Measurements from ENCODE around the gene HTT-AS. TPM values are rescaled to one million over a fixed set of nuclear protein-coding genes. Genes with fewer than 3 reads are reported as not detected.
A peak's percentile ranks its signal among the peaks of the same experiment; 100 is the strongest.

The HTT-AS gene
- total and polyA plus RNA-seq, 2 of the 13 experiments (the other 11 are each of a cell fraction or from before 2014, with no cell fraction given), result not detected

- peak; percentile 81 for TF ChIP-seq RAD21 (CRISPR knock-in tag; IDR thresholded peaks at IDR 0.05)
- no peak for TF ChIP-seq ZFP37 (CRISPR knock-in tag; IDR thresholded peaks at IDR 0.05; ENCODE audit: borderline replicate concordance)
- peak; percentile 95 for TF ChIP-seq STAG1 (CRISPR knock-in tag; IDR thresholded peaks at IDR 0.05)
- TF ChIP-seq RXRB (CRISPR knock-in tag; IDR thresholded peaks at IDR 0.05; ENCODE audit: borderline replicate concordance), result 0 out of 2 replicates have a peak, but pooled peaks have one; percentile 23
- peak; percentile 53; the same call in 1 of the 2 replicates for TF ChIP-seq FOXK1 (CRISPR knock-in tag; IDR thresholded peaks at IDR 0.05; ENCODE audit: borderline replicate concordance, low read depth)
- no peak for TF ChIP-seq ZBTB26 (CRISPR knock-in tag; IDR thresholded peaks at IDR 0.05; ENCODE audit: borderline replicate concordance)
- no peak for TF ChIP-seq HOMEZ (CRISPR knock-in tag; IDR thresholded peaks at IDR 0.05; ENCODE audit: low read depth)
- TF ChIP-seq BHLHE40 (IDR thresholded peaks at IDR 0.05; ENCODE audit: low read length), result peak; percentile 38; the same call in 1 of the 2 replicates
- no peak for TF ChIP-seq SIX1 (CRISPR knock-in tag; IDR thresholded peaks at IDR 0.05; ENCODE audit: borderline replicate concordance)
Observed at GRCh38 chr4:3106339-3107186, 32.2 kb upstream of the HTT-AS start (continued).

- in situ Hi-C loops (cut with HindIII; ENCODE audit: extremely low pct_ligation_motif_present, low pct_unique_long_range_greater_than_20kb), result no loop called here
- CTCF ChIA-PET (ENCODE audit: low intra/inter-chr PET ratio, low total read pairs), result no interaction called here
Observed at GRCh38 chr4:3098346-3098745, 24.0 kb upstream of the HTT-AS start.

More at GRCh38 chr4:3098346-3098745, 24.0 kb upstream of the HTT-AS start:
- intact Hi-C loops (cut with micrococcal nuclease; ENCODE audit: unreplicated experiment), result no loop called here
- Histone ChIP-seq H4K20me1 (ENCODE audit: insufficient read depth, low read length) (no peaks in the 10 kb centered on the region), H3K9ac (ENCODE audit: insufficient read depth, low read depth, low read length) (no peak overlapping the region), H3K79me2 (ENCODE audit: insufficient read depth, low read length) (no peaks in the 10 kb centered on the region), H3K4me3 (replicated peaks in 1 of 3; ENCODE audit: insufficient read depth in 1 of 3, low read depth in 2 of 3, low read length in 3 of 3) (no peak overlapping the region), H3K27ac (ENCODE audit: extremely low read length, insufficient read depth, low read length) (no peak overlapping the region), H3K9me3 (ENCODE audit: low read length) (no peaks in the 10 kb centered on the region), H3K4me1 (ENCODE audit: insufficient read depth, low read length) (no peaks in the 10 kb centered on the region), H3K4me2 (ENCODE audit: low read depth, low read length) (no peak overlapping the region), H3K27me3 (ENCODE audit: control insufficient read depth in 1 of 2, insufficient read depth in 2 of 2, low read length in 2 of 2) (no peaks in the 10 kb centered on the region), H2AFZ (ENCODE audit: low read length) (no peak overlapping the region), H3K36me3 (replicated peaks in 1 of 2; ENCODE audit: control insufficient read depth in 1 of 2, insufficient read depth in 2 of 2, low read length in 2 of 2) (peaks cover 7 to 44% of the 10 kb centered on the region in 2 experiments)
- 96% methylated on average over 2 of the region's 2 CpGs for WGBS (ENCODE audit: low lambda C conversion rate)
- BruUV-seq (replicated peaks), result no TSS peak
- TF ChIP-seq SOX5 (CRISPR knock-in tag; IDR thresholded peaks at IDR 0.05; ENCODE audit: borderline replicate concordance) (no peak), MXI1 (IDR thresholded peaks at IDR 0.05; ENCODE audit: borderline replicate concordance, low read depth, low read length) (no peak), HHEX (CRISPR knock-in tag; IDR thresholded peaks at IDR 0.05) (no peak)
- POLR2A ChIA-PET, result no interaction called here
- ATAC-seq (no peak), DNase-seq (ENCODE audit: low spot score) (no peak), FAIRE-seq (no peak)
